ENCODE results near the gene PIKFYVE.

PIKFYVE gene

GRCh38 chr2:208304695-208305094, 38.6 kb downstream of the PIKFYVE start:
- DNase-seq: no peak
- TF ChIP-seq GATA1 (IDR thresholded peaks at IDR 0.05; ENCODE audit: low read depth, low read length): no peak
- no peak for TF ChIP-seq POLR2A (IDR thresholded peaks at IDR 0.05; ENCODE audit: low read length)

- no peak for DNase-seq
- TF ChIP-seq GATA1 (IDR thresholded peaks at IDR 0.05; ENCODE audit: low read depth, low read length) (no peak), POLR2A (IDR thresholded peaks at IDR 0.05; ENCODE audit: low read length) (no peak)
Measured at GRCh38 chr2:208306291-208306690, 40.2 kb downstream of the PIKFYVE start.

GRCh38 chr2:208311321-208311720, 45.3 kb downstream of the PIKFYVE start:
- no peak for DNase-seq
- TF ChIP-seq POLR2A (IDR thresholded peaks at IDR 0.05; ENCODE audit: low read length): no peak
- no peak for TF ChIP-seq GATA1 (IDR thresholded peaks at IDR 0.05; ENCODE audit: low read depth, low read length)

- TF ChIP-seq POLR2A (IDR thresholded peaks at IDR 0.05; ENCODE audit: low read length) (no peak), GATA1 (IDR thresholded peaks at IDR 0.05; ENCODE audit: low read depth, low read length) (no peak)
Measured at GRCh38 chr2:208311954-208312353, 45.9 kb downstream of the PIKFYVE start.

GRCh38 chr2:208315081-208315788, 49.2 kb downstream of the PIKFYVE start:
- DNase-seq: peak in 1 of 2 experiments; percentile 13
- TF ChIP-seq GATA1 (IDR thresholded peaks at IDR 0.05; ENCODE audit: low read depth, low read length): no peak
- no peak for TF ChIP-seq POLR2A (IDR thresholded peaks at IDR 0.05; ENCODE audit: low read length)

More at GRCh38 chr2:208311954-208312353, 45.9 kb downstream of the PIKFYVE start:
- no peak for DNase-seq

GRCh38 chr2:208318127-208318526, 52.1 kb downstream of the PIKFYVE start:
- DNase-seq: no peak
- TF ChIP-seq POLR2A (IDR thresholded peaks at IDR 0.05; ENCODE audit: low read length): no peak
- TF ChIP-seq GATA1 (IDR thresholded peaks at IDR 0.05; ENCODE audit: low read depth, low read length): no peak

GRCh38 chr2:208319391-208319790, 53.3 kb downstream of the PIKFYVE start:
- peak in 1 of 2 experiments; percentile 4 for DNase-seq
- no peak for TF ChIP-seq GATA1 (IDR thresholded peaks at IDR 0.05; ENCODE audit: low read depth, low read length)

GRCh38 chr2:208320686-208321085, 54.6 kb downstream of the PIKFYVE start:
- TF ChIP-seq GATA1 (IDR thresholded peaks at IDR 0.05; ENCODE audit: low read depth, low read length): no peak
- no peak for TF ChIP-seq POLR2A (IDR thresholded peaks at IDR 0.05; ENCODE audit: low read length)

GRCh38 chr2:208326016-208326415, 60.0 kb downstream of the PIKFYVE start:
- DNase-seq: no peak
- no peak for TF ChIP-seq GATA1 (IDR thresholded peaks at IDR 0.05; ENCODE audit: low read depth, low read length)
- TF ChIP-seq POLR2A (IDR thresholded peaks at IDR 0.05; ENCODE audit: low read length): no peak

More at GRCh38 chr2:208320686-208321085, 54.6 kb downstream of the PIKFYVE start:
- no peak for DNase-seq

- TF ChIP-seq POLR2A (IDR thresholded peaks at IDR 0.05; ENCODE audit: low read length) (no peak), GATA1 (IDR thresholded peaks at IDR 0.05; ENCODE audit: low read depth, low read length) (no peak)
- no peak for DNase-seq
Measured at GRCh38 chr2:208329485-208329884, 63.4 kb downstream of the PIKFYVE start.

- no peak for DNase-seq
- TF ChIP-seq POLR2A (IDR thresholded peaks at IDR 0.05; ENCODE audit: low read length) (no peak), GATA1 (IDR thresholded peaks at IDR 0.05; ENCODE audit: low read depth, low read length) (no peak)
Measured at GRCh38 chr2:208334230-208334629, 68.2 kb downstream of the PIKFYVE start.

GRCh38 chr2:208346756-208347155, 80.7 kb downstream of the PIKFYVE start:
- no peak for DNase-seq

GRCh38 chr2:208350610-208351009, 84.6 kb downstream of the PIKFYVE start:
- no peak for DNase-seq
- no peak for TF ChIP-seq GATA1 (IDR thresholded peaks at IDR 0.05; ENCODE audit: low read depth, low read length)
- no peak for TF ChIP-seq POLR2A (IDR thresholded peaks at IDR 0.05; ENCODE audit: low read length)

More at GRCh38 chr2:208346756-208347155, 80.7 kb downstream of the PIKFYVE start:
- no peak for TF ChIP-seq GATA1 (IDR thresholded peaks at IDR 0.05; ENCODE audit: low read depth, low read length)
- TF ChIP-seq POLR2A (IDR thresholded peaks at IDR 0.05; ENCODE audit: low read length): no peak

GRCh38 chr2:208352644-208353567, 86.9 kb downstream of the PIKFYVE start:
- no peak for DNase-seq
- TF ChIP-seq POLR2A (IDR thresholded peaks at IDR 0.05; ENCODE audit: low read length) (no peak), GATA1 (IDR thresholded peaks at IDR 0.05; ENCODE audit: low read depth, low read length) (no peak)
